ENCODE results near the gene TMEM11. TPM values are rescaled to one million over a fixed set of nuclear protein-coding genes. Genes with fewer than 3 reads are reported as not detected.

TMEM11 gene
- total and polyA plus RNA-seq, 2 of the 4 experiments (the other 2 are of a cell fraction) = 19.9 to 44.7 TPM

DNA sequence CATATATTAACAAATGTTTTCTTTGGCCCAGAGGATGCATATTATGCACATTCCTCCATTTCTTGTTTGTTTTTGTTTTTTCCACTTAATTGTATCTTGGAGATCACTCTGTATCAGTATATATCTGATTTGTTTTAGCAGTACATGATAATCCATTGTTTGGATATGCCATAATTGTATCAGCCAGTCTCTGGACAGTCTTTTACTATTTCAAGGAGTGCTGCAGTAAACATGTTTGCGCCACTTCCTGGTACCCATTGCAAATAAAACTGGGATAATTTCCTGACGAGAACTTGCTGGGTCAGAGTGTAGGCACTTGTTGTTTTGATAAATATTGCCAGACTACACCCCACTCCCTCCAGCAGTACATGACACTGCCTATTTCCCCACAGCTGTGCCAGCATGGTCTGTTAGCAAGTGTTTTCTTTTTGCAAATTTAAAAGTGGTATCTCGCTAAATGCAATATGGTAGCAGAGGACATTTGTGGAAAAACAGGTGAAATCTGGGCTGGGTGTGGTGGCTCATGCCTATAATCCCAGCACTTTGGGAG lies 4.9 kb upstream of the TMEM11 start:
- in situ Hi-C loops (cut with MboI; ENCODE audit: low sequenced_read_pairs) = no loop called here
- H2BK5ac ChIP-seq (ENCODE audit: low read depth, low read length, poor library complexity, severe bottlenecking) = no peak overlapping the region
- no peak overlapping the region for H4K91ac ChIP-seq (ENCODE audit: insufficient read depth, low read depth, low read length)
- ChIA-PET CTCF (no interaction called here), POLR2A (ENCODE audit: unreplicated experiment) (no interaction called here)
- no peak overlapping the region for H3K27ac ChIP-seq (ENCODE audit: insufficient read depth, low read length)
- no peaks in the 10 kb centered on the region; the same call in 1 of the 2 replicates for H3K9me3 ChIP-seq (ENCODE audit: control insufficient read depth, insufficient read depth, low read length)
- peaks cover 3% of the 10 kb centered on the region for H4K20me1 ChIP-seq (ENCODE audit: insufficient read depth, low read length)
- no peaks in the 10 kb centered on the region for H3K27me3 ChIP-seq (ENCODE audit: control insufficient read depth, insufficient read depth, low read length)
- H3K14ac ChIP-seq (replicated peaks; ENCODE audit: low read depth, low read length) = no peak overlapping the region
- no peak overlapping the region for H4K5ac ChIP-seq (ENCODE audit: low read depth, low read length)
- H3K79me1 ChIP-seq (ENCODE audit: low read depth in 1 of 2, low read length in 2 of 2) = peaks cover 23 to 56% of the 10 kb centered on the region in 2 experiments
- no peak overlapping the region for H2AK5ac ChIP-seq (ENCODE audit: low read depth, low read length)
- no peak for TF ChIP-seq SMC3 (IDR thresholded peaks at IDR 0.05; ENCODE audit: low read depth, low read length)
- TF ChIP-seq, protein P1, sequence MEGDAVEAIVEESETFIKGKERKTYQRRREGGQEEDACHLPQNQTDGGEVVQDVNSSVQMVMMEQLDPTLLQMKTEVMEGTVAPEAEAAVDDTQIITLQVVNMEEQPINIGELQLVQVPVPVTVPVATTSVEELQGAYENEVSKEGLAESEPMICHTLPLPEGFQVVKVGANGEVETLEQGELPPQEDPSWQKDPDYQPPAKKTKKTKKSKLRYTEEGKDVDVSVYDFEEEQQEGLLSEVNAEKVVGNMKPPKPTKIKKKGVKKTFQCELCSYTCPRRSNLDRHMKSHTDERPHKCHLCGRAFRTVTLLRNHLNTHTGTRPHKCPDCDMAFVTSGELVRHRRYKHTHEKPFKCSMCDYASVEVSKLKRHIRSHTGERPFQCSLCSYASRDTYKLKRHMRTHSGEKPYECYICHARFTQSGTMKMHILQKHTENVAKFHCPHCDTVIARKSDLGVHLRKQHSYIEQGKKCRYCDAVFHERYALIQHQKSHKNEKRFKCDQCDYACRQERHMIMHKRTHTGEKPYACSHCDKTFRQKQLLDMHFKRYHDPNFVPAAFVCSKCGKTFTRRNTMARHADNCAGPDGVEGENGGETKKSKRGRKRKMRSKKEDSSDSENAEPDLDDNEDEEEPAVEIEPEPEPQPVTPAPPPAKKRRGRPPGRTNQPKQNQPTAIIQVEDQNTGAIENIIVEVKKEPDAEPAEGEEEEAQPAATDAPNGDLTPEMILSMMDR (conservative IDR thresholded peaks at IDR 0.05; ENCODE audit: low read depth, low read length) = no peak
- TF ChIP-seq, protein P2, sequence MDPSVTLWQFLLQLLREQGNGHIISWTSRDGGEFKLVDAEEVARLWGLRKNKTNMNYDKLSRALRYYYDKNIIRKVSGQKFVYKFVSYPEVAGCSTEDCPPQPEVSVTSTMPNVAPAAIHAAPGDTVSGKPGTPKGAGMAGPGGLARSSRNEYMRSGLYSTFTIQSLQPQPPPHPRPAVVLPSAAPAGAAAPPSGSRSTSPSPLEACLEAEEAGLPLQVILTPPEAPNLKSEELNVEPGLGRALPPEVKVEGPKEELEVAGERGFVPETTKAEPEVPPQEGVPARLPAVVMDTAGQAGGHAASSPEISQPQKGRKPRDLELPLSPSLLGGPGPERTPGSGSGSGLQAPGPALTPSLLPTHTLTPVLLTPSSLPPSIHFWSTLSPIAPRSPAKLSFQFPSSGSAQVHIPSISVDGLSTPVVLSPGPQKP (IDR thresholded peaks at IDR 0.05; ENCODE audit: borderline replicate concordance, low read depth, low read length) = no peak
- no peak for TF ChIP-seq MAZ (IDR thresholded peaks at IDR 0.05; ENCODE audit: borderline replicate concordance, low read depth, low read length)
- no peak for TF ChIP-seq NFE2L2 (IDR thresholded peaks at IDR 0.05; ENCODE audit: low read depth, low read length)
- TF ChIP-seq CHD1 (IDR thresholded peaks at IDR 0.05; ENCODE audit: low read depth, low read length) = no peak
- no peak for TF ChIP-seq RAD21 (IDR thresholded peaks at IDR 0.05; ENCODE audit: low read length)
- TF ChIP-seq FOS (IDR thresholded peaks at IDR 0.05; ENCODE audit: low read depth, low read length) = no peak
- no peak for TF ChIP-seq RFX5 (IDR thresholded peaks at IDR 0.05; ENCODE audit: low read depth, low read length)
- no peak for TF ChIP-seq MXI1 (IDR thresholded peaks at IDR 0.05; ENCODE audit: borderline replicate concordance, low read depth, low read length)
- peaks cover 16% of the 10 kb centered on the region; the same call in 1 of the 2 replicates for H3K9me1 ChIP-seq (ENCODE audit: insufficient read depth, low read length)
- no peak overlapping the region for H3K4ac ChIP-seq (ENCODE audit: low read depth, low read length)
- intact Hi-C loops (cut with micrococcal nuclease) = no loop called here
- no peak overlapping the region for H3K9ac ChIP-seq (ENCODE audit: low read depth, low read length)
- no peak overlapping the region for H3K23ac ChIP-seq (ENCODE audit: low read depth, low read length)
- BruUV-seq (replicated peaks) = no TSS peak
- no peak overlapping the region for H2BK15ac ChIP-seq (ENCODE audit: low read depth, low read length)
- dilution Hi-C loops (cut with HindIII; ENCODE audit: low sequenced_read_pairs, unreplicated experiment) = no loop called here
- no peak overlapping the region for H2AFZ ChIP-seq (replicated peaks; ENCODE audit: low read length, poor library complexity)
- DNase-seq (no peak), ATAC-seq (ENCODE audit: low read depth) (no peak)
- H3K18ac ChIP-seq (ENCODE audit: low read depth, low read length) = no peak overlapping the region
- H3K4me1 ChIP-seq (ENCODE audit: control insufficient read depth, insufficient read depth, low read length) = peaks cover 5% of the 10 kb centered on the region
- no CpG with 5 or more reads among the region's 3 CpGs for WGBS, 2 experiments (ENCODE audit: extremely low coverage in 2 of 2, insufficient read length in 1 of 2)
- no peak overlapping the region for H3K56ac ChIP-seq (ENCODE audit: extremely low read depth, insufficient read depth, low read length)
- peaks cover 4% of the 10 kb centered on the region for H3K36me3 ChIP-seq (ENCODE audit: control insufficient read depth, insufficient read depth, low read length)
- H4K8ac ChIP-seq (ENCODE audit: low read depth in 2 of 2, low read length in 2 of 2) = no peak overlapping the region
- no peak overlapping the region for H3K4me2 ChIP-seq (ENCODE audit: low read depth, low read length)
- H2BK20ac ChIP-seq (ENCODE audit: low read depth, low read length) = no peak overlapping the region
- H2AK9ac ChIP-seq (replicated peaks; ENCODE audit: low read depth, low read length, poor library complexity) = no peak overlapping the region
- H3K4me3 ChIP-seq (ENCODE audit: insufficient read depth, low read depth, low read length) = no peak overlapping the region
- no peak overlapping the region for H2BK120ac ChIP-seq (ENCODE audit: low read depth, low read length)

Data from IMR-90 (cell line).